Measurements from ENCODE around the gene OR51T1. TPM values are rescaled to one million over a fixed set of nuclear protein-coding genes. Genes with fewer than 3 reads are reported as not detected.

Gene OR51T1
- total RNA-seq, 6 experiments from 2014 or later, result not detected

DNA sequence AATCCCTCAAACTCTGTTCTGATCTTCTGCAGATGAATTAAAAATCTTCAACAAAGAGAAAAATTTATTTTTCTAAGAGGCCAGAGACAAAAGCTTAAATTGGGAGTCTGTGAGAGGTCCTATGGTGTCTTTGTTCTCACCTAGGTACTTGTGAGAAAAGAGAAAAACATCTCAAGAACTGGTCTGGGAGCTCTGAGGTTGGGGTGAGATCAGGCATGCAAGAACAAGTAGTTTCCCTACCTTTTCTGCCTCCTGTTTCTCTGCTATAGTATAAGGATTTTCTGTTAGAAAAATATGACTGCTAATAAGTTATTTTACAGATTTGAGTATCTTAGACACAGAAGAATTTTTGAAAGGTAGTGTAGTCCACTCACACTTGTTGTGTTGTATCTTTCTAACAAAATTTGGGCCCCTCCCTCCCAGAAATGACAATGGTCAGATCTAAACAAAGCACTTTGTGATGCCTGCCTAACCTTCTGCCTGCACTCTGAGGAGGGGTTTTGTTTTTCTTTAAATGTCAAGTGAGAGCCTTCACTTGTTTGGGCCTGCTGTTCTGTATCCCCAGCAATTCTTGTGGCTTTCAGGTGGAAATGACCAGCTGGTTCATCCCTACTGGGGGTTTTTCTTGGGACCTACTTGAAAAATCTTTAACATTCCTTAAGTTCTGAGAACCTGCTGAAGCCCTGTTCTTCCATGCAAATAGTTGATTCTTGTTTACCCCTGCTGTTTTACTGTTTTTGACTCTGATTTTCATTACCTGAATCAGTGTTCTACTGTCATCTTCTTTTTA is 19.1 kb upstream of the OR51T1 start:
- no peak overlapping the region for H3K27ac ChIP-seq
- no peak overlapping the region for H3K4me3 ChIP-seq
- intact Hi-C loops (cut with DNase I), result no loop called here
- H3K36me3 ChIP-seq, result no peaks in the 10 kb centered on the region
- no peaks in the 10 kb centered on the region for H3K4me1 ChIP-seq
- DNase-seq (no peak), ATAC-seq (no peak)
- no peaks in the 10 kb centered on the region for H3K9me3 ChIP-seq
- no peaks in the 10 kb centered on the region for H3K27me3 ChIP-seq
- TF ChIP-seq CTCF (IDR thresholded peaks at IDR 0.05) (no peak), POLR2A (IDR thresholded peaks at IDR 0.05) (no peak)

GRCh38 chr11:4863876-4864275 is 17.8 kb upstream of the OR51T1 start:
- no peak for DNase-seq
- H3K27me3 ChIP-seq, result no peaks in the 10 kb centered on the region
- H3K27ac ChIP-seq, result no peak overlapping the region
- H3K9me3 ChIP-seq, result no peaks in the 10 kb centered on the region
- no peaks in the 10 kb centered on the region for H3K4me1 ChIP-seq
- no peak overlapping the region for H3K4me3 ChIP-seq
- WGBS (ENCODE audit: insufficient coverage, low coverage, low lambda C conversion rate, missing lambda C conversion rate), result 68% methylated on average over 4 of the region's 4 CpGs
- no peak for TF ChIP-seq CTCF (IDR thresholded peaks at IDR 0.05)
- TF ChIP-seq POLR2A (IDR thresholded peaks at IDR 0.05), result no peak
- H3K36me3 ChIP-seq, result no peaks in the 10 kb centered on the region
- ATAC-seq, result no peak
- intact Hi-C loops (cut with DNase I), result no loop called here

GRCh38 chr11:4865855-4866254 is 15.8 kb upstream of the OR51T1 start:
- ATAC-seq (no peak), DNase-seq (no peak)
- Histone ChIP-seq H3K9me3 (no peaks in the 10 kb centered on the region), H3K27me3 (no peaks in the 10 kb centered on the region), H3K4me1 (no peaks in the 10 kb centered on the region), H3K36me3 (no peaks in the 10 kb centered on the region), H3K27ac (no peak overlapping the region), H3K4me3 (no peak overlapping the region)
- WGBS (ENCODE audit: insufficient coverage, low coverage, low lambda C conversion rate, missing lambda C conversion rate), result 23% methylated on average over 1 of the region's 1 CpG
- intact Hi-C loops (cut with DNase I), result no loop called here
- no peak for TF ChIP-seq CTCF (IDR thresholded peaks at IDR 0.05)

DNA sequence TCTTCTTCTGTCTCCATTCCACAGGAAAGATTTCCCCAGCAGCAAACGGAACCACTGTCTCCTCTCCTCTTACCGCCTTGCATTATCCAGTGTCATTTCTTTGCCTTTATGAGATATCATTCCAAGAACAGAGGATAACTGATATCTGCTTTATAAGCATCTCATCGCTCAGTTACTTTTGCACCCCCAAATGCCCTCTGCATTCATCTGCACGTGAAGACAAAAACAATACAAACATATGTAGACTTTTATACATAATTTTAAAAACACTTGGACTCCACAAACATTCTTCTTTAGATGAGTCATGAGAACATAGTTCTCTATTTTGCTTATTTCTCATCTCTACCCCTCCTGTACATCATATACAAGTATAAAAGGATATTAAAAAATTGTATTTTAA is 512 bp upstream of the OR51T1 start:
- TF ChIP-seq POLR2A (IDR thresholded peaks at IDR 0.05) (no peak), CTCF (IDR thresholded peaks at IDR 0.05) (no peak)
- WGBS (ENCODE audit: insufficient coverage, low coverage, low lambda C conversion rate, missing lambda C conversion rate), result 58% methylated on average over 4 of the region's 4 CpGs
- no peak overlapping the region for H3K27ac ChIP-seq

DNA sequence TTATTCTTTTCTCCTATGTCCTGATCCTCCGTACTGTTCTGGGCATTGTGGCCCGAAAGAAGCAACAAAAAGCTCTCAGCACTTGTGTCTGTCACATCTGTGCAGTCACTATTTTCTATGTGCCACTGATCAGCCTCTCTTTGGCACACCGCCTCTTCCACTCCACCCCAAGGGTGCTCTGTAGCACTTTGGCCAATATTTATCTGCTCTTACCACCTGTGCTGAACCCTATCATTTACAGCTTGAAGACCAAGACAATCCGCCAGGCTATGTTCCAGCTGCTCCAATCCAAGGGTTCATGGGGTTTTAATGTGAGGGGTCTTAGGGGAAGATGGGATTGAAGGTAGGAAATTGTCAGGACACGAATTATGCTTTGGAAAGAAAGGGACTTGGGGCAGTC is 843 bp downstream of the OR51T1 start:
- Histone ChIP-seq H3K9me3 (no peaks in the 10 kb centered on the region), H3K36me3 (no peaks in the 10 kb centered on the region), H3K27me3 (no peaks in the 10 kb centered on the region), H3K4me3 (no peak overlapping the region), H3K4me1 (no peaks in the 10 kb centered on the region), H3K27ac (no peak overlapping the region)
- no peak for DNase-seq
- no peak for TF ChIP-seq POLR2A (IDR thresholded peaks at IDR 0.05)
- TF ChIP-seq CTCF (IDR thresholded peaks at IDR 0.05), result no peak
- 61% methylated on average over 5 of the region's 5 CpGs for WGBS (ENCODE audit: insufficient coverage, low coverage, low lambda C conversion rate, missing lambda C conversion rate)
- ATAC-seq, result no peak
- intact Hi-C loops (cut with DNase I), result no loop called here

More for the DNA sequence above, 512 bp upstream of the OR51T1 start:
- ATAC-seq (no peak), DNase-seq (no peak)
- Histone ChIP-seq H3K4me3 (no peak overlapping the region), H3K9me3 (no peaks in the 10 kb centered on the region), H3K4me1 (no peaks in the 10 kb centered on the region), H3K36me3 (no peaks in the 10 kb centered on the region), H3K27me3 (no peaks in the 10 kb centered on the region)
- intact Hi-C loops (cut with DNase I), result no loop called here
